Body of pancreas (tissue), 4 donors: Measurements from ENCODE around the gene SIN3B. TPM values are rescaled to one million over a fixed set of nuclear protein-coding genes. Genes with fewer than 3 reads are reported as not detected.

ENCODE experiments used
- ATAC-seq: fragments of 150-250 bp; one replicate; pipeline ENCODE4 v1.9.1; 2016
- DNase-seq, 4 donors: peaks; one replicate each; pipeline ENCODE4 v3.0.0-alpha.2; 2019
- H3K27ac ChIP-seq, 4 donors: fragments of 200-600 bp; sonication (generic); 1 replicate in 3 of 4; 2 replicates in 1 of 4; pipeline versions ENCODE4 v1.5.1 to v1.6.1; 2016 to 2019; ENCODE audit warnings: mild to moderate bottlenecking in 1 of 4, mixed read lengths in 1 of 4, moderate library complexity in 1 of 4
- H3K27me3 ChIP-seq, 2 donors: fragments of 200-600 bp; sonication (generic); one replicate each; pipeline ENCODE4 v1.6.0; 2016; ENCODE audit warnings: mild to moderate bottlenecking in 1 of 2
- H3K36me3 ChIP-seq, 2 donors: fragments of 200-600 bp; sonication (generic); replicated peaks in 1 of 2; 2 replicates each; pipeline ENCODE4 v1.5.1; 2016; ENCODE audit warnings: low read depth in 2 of 2; ENCODE audit not compliant: insufficient read depth in 1 of 2
- H3K4me1 ChIP-seq: fragments of 200-600 bp; sonication (generic); one replicate; pipeline ENCODE4 v1.6.0; 2016
- H3K4me3 ChIP-seq, 2 donors: fragments of 200-600 bp; sonication (generic); 1 replicate in 1 of 2; 2 replicates in 1 of 2; pipeline ENCODE4 v1.5.1; 2016 to 2019
- H3K9me3 ChIP-seq, 3 donors: fragments of 200-600 bp; sonication (generic); 1 replicate in 2 of 3; 2 replicates in 1 of 3; pipeline ENCODE4 v1.5.1; 2016
- POLR2A ChIP-seq, 3 donors: fragments of 450-650 bp; IDR thresholded peaks; one replicate each; pipeline ENCODE4 v1.6.1; 2016; ENCODE audit warnings: antibody characterized with exemption in 3 of 3, mild to moderate bottlenecking in 2 of 3
- WGBS, 2 donors: methylation state at CpG; one replicate each; pipeline ENCODE4 v1.1.5; 2017; 5-methylcytosine and 5-hydroxymethylcytosine counted together
- intact Hi-C: fragments of 100-400 bp; cut with DNase I; formaldehyde crosslinking; loops from one replicate; pipeline ENCODE4 v1.15.1; 2023
- total RNA-seq, 2 donors: library from RNA; depleted of rRNA; stranded (reverse); fragments of >200 nt; gene quantifications; one replicate each; pipeline ENCODE4 v1.1.0, GENCODE V29; 2016
- TF ChIP-seq, protein P1 (sequence below), 7 experiments: fragments of 450-650 bp in 4 of 7; fragments of 200-600 bp in 3 of 7; sonication (generic) in 3 of 7; IDR thresholded peaks; one replicate each; pipeline ENCODE4 v1.5.1; 2016 to 2019; ENCODE audit warnings: antibody characterized with exemption in 7 of 7

Gene SIN3B
- total RNA-seq, 2 donors from 2014 or later = 21.5 to 71.2 TPM

GRCh38 chr19:16822648-16823047, 6.5 kb upstream of the SIN3B start:
- Histone ChIP-seq H3K9me3 (no peaks in the 10 kb centered on the region), H3K27ac (no peak overlapping the region), H3K36me3 (no peaks in the 10 kb centered on the region), H3K4me3 (no peak overlapping the region), H3K4me1 (peaks cover 13% of the 10 kb centered on the region), H3K27me3 (no peaks in the 10 kb centered on the region)
- DNase-seq (no peak), ATAC-seq (no peak)
- no peak for TF ChIP-seq POLR2A (IDR thresholded peaks at IDR 0.05)
- TF ChIP-seq, protein P1, sequence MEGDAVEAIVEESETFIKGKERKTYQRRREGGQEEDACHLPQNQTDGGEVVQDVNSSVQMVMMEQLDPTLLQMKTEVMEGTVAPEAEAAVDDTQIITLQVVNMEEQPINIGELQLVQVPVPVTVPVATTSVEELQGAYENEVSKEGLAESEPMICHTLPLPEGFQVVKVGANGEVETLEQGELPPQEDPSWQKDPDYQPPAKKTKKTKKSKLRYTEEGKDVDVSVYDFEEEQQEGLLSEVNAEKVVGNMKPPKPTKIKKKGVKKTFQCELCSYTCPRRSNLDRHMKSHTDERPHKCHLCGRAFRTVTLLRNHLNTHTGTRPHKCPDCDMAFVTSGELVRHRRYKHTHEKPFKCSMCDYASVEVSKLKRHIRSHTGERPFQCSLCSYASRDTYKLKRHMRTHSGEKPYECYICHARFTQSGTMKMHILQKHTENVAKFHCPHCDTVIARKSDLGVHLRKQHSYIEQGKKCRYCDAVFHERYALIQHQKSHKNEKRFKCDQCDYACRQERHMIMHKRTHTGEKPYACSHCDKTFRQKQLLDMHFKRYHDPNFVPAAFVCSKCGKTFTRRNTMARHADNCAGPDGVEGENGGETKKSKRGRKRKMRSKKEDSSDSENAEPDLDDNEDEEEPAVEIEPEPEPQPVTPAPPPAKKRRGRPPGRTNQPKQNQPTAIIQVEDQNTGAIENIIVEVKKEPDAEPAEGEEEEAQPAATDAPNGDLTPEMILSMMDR (IDR thresholded peaks at IDR 0.05) = no peak
- intact Hi-C loops = no loop called here
- WGBS, 2 donors = 87% methylated on average over 8 of the region's 8 CpGs

DNA sequence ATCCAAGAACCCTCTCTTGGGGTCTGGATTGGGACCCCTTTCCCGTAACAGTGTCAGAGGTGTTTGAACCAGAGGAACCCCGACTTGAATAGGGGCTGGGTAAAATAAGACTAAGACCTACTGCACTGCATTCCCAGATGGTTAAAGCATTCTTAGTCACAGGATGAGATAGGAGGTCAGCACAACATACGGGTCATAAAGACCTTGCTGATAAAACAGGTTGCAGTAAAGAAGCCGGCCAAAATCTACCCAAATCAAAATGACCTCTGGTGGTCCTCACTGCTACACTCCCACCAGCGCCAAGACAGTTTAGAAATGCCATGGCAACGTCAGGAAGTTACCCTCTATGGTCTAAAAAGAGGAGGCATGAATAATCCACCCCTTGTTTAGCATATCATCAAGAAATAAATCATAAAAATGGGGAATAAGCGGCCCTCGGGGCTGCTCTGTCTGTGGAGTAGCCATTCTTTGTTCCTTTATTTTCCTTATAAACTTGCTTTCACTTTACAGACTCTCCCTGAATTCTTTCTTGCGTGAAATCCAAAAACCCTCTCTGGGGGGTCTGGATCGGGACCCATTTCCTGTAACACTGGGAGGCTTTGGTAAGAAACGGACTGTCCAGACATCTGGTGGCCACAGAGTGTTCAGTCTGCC, 4.4 kb upstream of the SIN3B start:
- Histone ChIP-seq H3K36me3 (no peaks in the 10 kb centered on the region), H3K27ac (peak overlapping the region in 1 of 4 donors; percentile 10), H3K9me3 (no peaks in the 10 kb centered on the region), H3K4me1 (peaks cover 16% of the 10 kb centered on the region), H3K4me3 (peak overlapping the region; percentile 7 to 24), H3K27me3 (no peaks in the 10 kb centered on the region)
- TF ChIP-seq, protein P1 (IDR thresholded peaks at IDR 0.05) = no peak
- no peak for TF ChIP-seq POLR2A (IDR thresholded peaks at IDR 0.05)
- no peak for DNase-seq
- no peak for ATAC-seq
- 30 to 34% methylated on average over 11 of the region's 11 CpGs for WGBS, 2 donors
- intact Hi-C loops = no loop called here

GRCh38 chr19:16825312-16826052, 3.7 kb upstream of the SIN3B start:
- intact Hi-C loops = no loop called here
- no peaks in the 10 kb centered on the region for H3K9me3 ChIP-seq
- no peaks in the 10 kb centered on the region for H3K27me3 ChIP-seq
- 8 to 14% methylated on average over 13 of the region's 13 CpGs for WGBS, 2 donors
- peak; percentile 34 for ATAC-seq
- TF ChIP-seq, protein P1 (IDR thresholded peaks at IDR 0.05) = no peak
- no peak for TF ChIP-seq POLR2A (IDR thresholded peaks at IDR 0.05)
- peak; percentile 39 to 63 (median 52) for DNase-seq
- peak overlapping the region in 1 of 4 donors; percentile 10 for H3K27ac ChIP-seq
- peak overlapping the region; percentile 7 to 24 for H3K4me3 ChIP-seq
- H3K36me3 ChIP-seq = no peaks in the 10 kb centered on the region
- peaks cover 23% of the 10 kb centered on the region for H3K4me1 ChIP-seq

DNA sequence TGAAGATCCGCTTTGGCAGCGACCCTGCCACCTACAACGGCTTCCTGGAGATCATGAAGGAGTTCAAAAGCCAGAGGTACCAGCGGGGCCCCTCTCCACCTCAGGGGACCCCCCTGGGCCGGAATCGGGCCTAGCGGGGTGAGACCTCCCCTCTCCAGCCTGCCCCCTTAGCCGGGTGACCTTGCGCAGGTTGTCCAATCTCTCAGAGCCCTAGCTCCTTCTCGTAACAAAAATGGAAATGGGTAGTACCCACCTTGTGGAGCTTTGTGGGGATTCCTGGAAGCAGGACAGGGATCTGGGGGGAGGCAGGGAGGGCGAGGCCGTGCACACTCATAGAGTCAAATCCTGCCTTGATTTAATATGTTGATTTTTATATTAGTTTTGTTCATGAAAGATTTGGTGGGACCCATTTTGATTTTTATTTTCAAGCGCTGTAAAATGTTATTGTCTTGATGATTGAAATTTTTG, 658 bp downstream of the SIN3B start:
- WGBS, 2 donors = 16 to 23% methylated on average over 10 to 13 of the region's 13 CpGs
- ATAC-seq (no peak), DNase-seq (no peak)
- no peak for TF ChIP-seq POLR2A (IDR thresholded peaks at IDR 0.05)
- TF ChIP-seq, protein P1 (IDR thresholded peaks at IDR 0.05) = no peak
- peak overlapping the region; percentile 86 to 93 for H3K4me3 ChIP-seq
- H3K27me3 ChIP-seq = no peaks in the 10 kb centered on the region
- H3K4me1 ChIP-seq = peaks cover 21% of the 10 kb centered on the region
- peaks cover 4 to 13% of the 10 kb centered on the region in 2 donors for H3K36me3 ChIP-seq
- peak overlapping the region; percentile 30 to 78 (median 62) for H3K27ac ChIP-seq
- H3K9me3 ChIP-seq = no peaks in the 10 kb centered on the region
- intact Hi-C loops = no loop called here
